ENCODE measurements around the gene IL18R1. TPM values are rescaled to one million over a fixed set of nuclear protein-coding genes. Genes with fewer than 3 reads are reported as not detected.

IL18R1 gene
- total RNA-seq, 1 donor, result 4.0 TPM

- no peak for TF ChIP-seq CTCF (IDR thresholded peaks at IDR 0.05; ENCODE audit: extremely low read depth, low read depth, low read length)
- Histone ChIP-seq H3K4me3 (ENCODE audit: insufficient read depth, low read length) (no peak overlapping the region), H3K27ac (ENCODE audit: low read depth, low read length) (no peak overlapping the region), H2AFZ (ENCODE audit: low read length) (no peak overlapping the region), H3K36me3 (ENCODE audit: insufficient read depth, low read length) (no peaks in the 10 kb centered on the region), H3K9me3 (ENCODE audit: low read depth, low read length) (no peaks in the 10 kb centered on the region), H3K27me3 (ENCODE audit: insufficient read depth, low read length) (peaks cover 3% of the 10 kb centered on the region), H3K4me2 (ENCODE audit: insufficient read depth, low read length) (no peak overlapping the region), H3K79me2 (ENCODE audit: insufficient read depth, low read length) (no peaks in the 10 kb centered on the region), H4K20me1 (ENCODE audit: insufficient read depth, low read length) (no peaks in the 10 kb centered on the region), H3K4me1 (ENCODE audit: insufficient read depth, low read length) (no peaks in the 10 kb centered on the region)
- DNase-seq (ENCODE audit: insufficient read length, low spot score, missing footprints), result no peak
These were observed 91.3 kb downstream of the IL18R1 start for GRCh38 chr2:102446936-102447335.

Small RNA genes within 50 kb of the gene (small RNA-seq; reads per million reads assigned to genes)
- gene MIR4772, result not detected

Other genes starting within 250 kb of the IL18R1 start
- 89.8 and 116 TPM in 2 replicates for gene IL1R1, start 213.1 kb upstream of the IL18R1 start, total RNA-seq
- 0.72 and 1.2 TPM in 2 replicates for gene IL1RL2, start 168.8 kb upstream of the IL18R1 start, total RNA-seq
- gene IL1RL1, start 44.2 kb upstream of the IL18R1 start, total RNA-seq, result under 0.01 and 0.29 TPM in 2 replicates
- gene IL18RAP, start 67.4 kb downstream of the IL18R1 start, total RNA-seq, result not detected in 2 replicates
- not detected in 2 replicates for gene SLC9A4, start 117.4 kb downstream of the IL18R1 start, total RNA-seq